ENCODE results near the gene UQCR11.

GRCh38 chr19:1582201-1582600, 23.1 kb downstream of the UQCR11 start:
- TF ChIP-seq CTCF (IDR thresholded peaks at IDR 0.05; ENCODE audit: low read length), result no peak
- no peak for TF ChIP-seq EZH2phosphoT487 (IDR thresholded peaks at IDR 0.05; ENCODE audit: low read length)
- no peak for TF ChIP-seq EZH2 (optimal IDR thresholded peaks at IDR 0.05; ENCODE audit: low read depth, low read length)

All from MM.1S (cell line).